H1 (cell line): ENCODE data around the gene RAB38. TPM values are rescaled to one million over a fixed set of nuclear protein-coding genes. Genes with fewer than 3 reads are reported as not detected.

Experiments
- CTCF ChIA-PET: fragments of 300-600 bp; sonication (Branson Sonifier 250); formaldehyde crosslinking; loops from one replicate; lab custom pipeline; 2021; ENCODE audit not compliant: partially characterized antibody; lab: Charles Lee
- POLR2A ChIA-PET: fragments of 300-600 bp; sonication (Branson Sonifier 250); formaldehyde crosslinking; loops from one replicate; lab custom pipeline; 2021; ENCODE audit warnings: inconsistent platforms; ENCODE audit not compliant: partially characterized antibody; lab: Charles Lee
- DNase-seq, 2 experiments: peaks; one replicate each; pipeline versions ENCODE4 v3.0.0 to v3.0.0-alpha.2; 2010 to 2022; ENCODE audit warnings: low spot score in 2 of 2, low read depth in 1 of 2, mixed read lengths in 1 of 2
- FAIRE-seq: peaks from 2 replicates; lab custom pipeline; 2011; peaks lifted over from hg19 to GRCh38; lab: Jason Lieb, UNC
- H2AFZ ChIP-seq: 2 replicates; pipeline ENCODE4 v1.8.1; 2012; ENCODE audit warnings: low read length, inconsistent platforms
- H2AK5ac ChIP-seq: 2 replicates; pipeline ENCODE4 v1.6.1; 2013; ENCODE audit warnings: low read depth, low read length
- H2BK120ac ChIP-seq: replicated peaks from 2 replicates; pipeline ENCODE3; 2013; ENCODE audit warnings: low read depth, low read length, inconsistent platforms
- H2BK12ac ChIP-seq: 2 replicates; pipeline ENCODE4 v1.6.1; 2013; ENCODE audit warnings: low read depth, low read length
- H2BK15ac ChIP-seq: 2 replicates; pipeline ENCODE4 v1.6.1; 2013; ENCODE audit warnings: low read length
- H2BK20ac ChIP-seq: 2 replicates; pipeline ENCODE4 v1.6.1; 2013; ENCODE audit warnings: low read length
- H2BK5ac ChIP-seq: 2 replicates; pipeline ENCODE4 v1.6.1; 2013; ENCODE audit warnings: low read depth, low read length
- H3K14ac ChIP-seq: 2 replicates; pipeline ENCODE4 v1.6.1; 2013; ENCODE audit warnings: inconsistent platforms; ENCODE audit not compliant: insufficient read length
- H3K18ac ChIP-seq: 2 replicates; pipeline ENCODE4 v1.6.1; 2013; ENCODE audit warnings: low read length; ENCODE audit errors: extremely low read depth
- H3K23ac ChIP-seq: 2 replicates; pipeline ENCODE4 v1.6.1; 2013; ENCODE audit warnings: inconsistent platforms; ENCODE audit not compliant: insufficient read length
- H3K23me2 ChIP-seq: 2 replicates; pipeline ENCODE4 v1.6.1; 2013; ENCODE audit warnings: low read depth, low read length
- H3K27ac ChIP-seq: 2 replicates; pipeline ENCODE4 v1.6.1; 2011; ENCODE audit warnings: low read depth, low read length, inconsistent platforms
- H3K27me3 ChIP-seq, 4 experiments: replicated peaks in 1 of 4; 1 replicate in 1 of 4; 2 replicates in 3 of 4; pipeline versions ENCODE4 v1.6.1 to v1.8.1; 2011 to 2013; ENCODE audit warnings: low read length in 3 of 4, mild to moderate bottlenecking in 3 of 4, inconsistent platforms in 2 of 4, mixed read lengths in 2 of 4, moderate library complexity in 1 of 4; ENCODE audit not compliant: control insufficient read depth in 3 of 4, insufficient read depth in 3 of 4; ENCODE audit errors: extremely low read depth in 1 of 4
- H3K36me3 ChIP-seq, 4 experiments: 2 replicates each; pipeline versions ENCODE4 v1.6.1 to v1.8.1; 2011 to 2013; ENCODE audit warnings: mild to moderate bottlenecking in 4 of 4, low read length in 3 of 4, moderate library complexity in 2 of 4, control low read depth in 1 of 4, inconsistent platforms in 1 of 4; ENCODE audit not compliant: insufficient read depth in 4 of 4, control insufficient read depth in 2 of 4
- H3K4ac ChIP-seq: replicated peaks from 2 replicates; pipeline ENCODE3; 2013; ENCODE audit warnings: low read length, low read depth, mixed read lengths, inconsistent platforms; ENCODE audit not compliant: insufficient read length
- H3K4me1 ChIP-seq, 4 experiments: replicated peaks in 1 of 4; 1 replicate in 1 of 4; 2 replicates in 3 of 4; pipeline versions ENCODE4 v1.6.1 to v1.8.1; 2011 to 2013; ENCODE audit warnings: low read length in 3 of 4, inconsistent platforms in 2 of 4, mixed read lengths in 1 of 4; ENCODE audit not compliant: insufficient read depth in 4 of 4, control insufficient read depth in 3 of 4
- H3K4me2 ChIP-seq, 2 experiments: 2 replicates each; pipeline versions ENCODE4 v1.6.1 to v1.8.1; 2011 to 2013; ENCODE audit warnings: low read depth in 2 of 2, low read length in 2 of 2, control low read depth in 1 of 2, inconsistent platforms in 1 of 2, mild to moderate bottlenecking in 1 of 2; ENCODE audit not compliant: insufficient read depth in 1 of 2
- H3K4me3 ChIP-seq, 4 experiments: fragments of 200-600, 300-600 bp in 1 of 4; sonication (generic), shearing (Covaris generic), sonication (Bioruptor Twin) in 1 of 4; 2 replicates each; pipeline versions ENCODE4 v1.5.1 to v1.8.1; 2011 to 2016; ENCODE audit warnings: low read length in 4 of 4, low read depth in 3 of 4, control low read depth in 2 of 4, inconsistent platforms in 2 of 4, mild to moderate bottlenecking in 2 of 4, mixed read lengths in 1 of 4, moderate library complexity in 1 of 4; ENCODE audit not compliant: insufficient read depth in 2 of 4; ENCODE audit errors: extremely low read depth in 1 of 4
- H3K56ac ChIP-seq: replicated peaks from 2 replicates; pipeline ENCODE3; 2013; ENCODE audit warnings: low read depth, mild to moderate bottlenecking, mixed read lengths, low read length, inconsistent platforms; ENCODE audit not compliant: insufficient read length
- H3K79me1 ChIP-seq: 2 replicates; pipeline ENCODE4 v1.6.1; 2013; ENCODE audit warnings: low read depth, low read length, control low read depth
- H3K79me2 ChIP-seq, 2 experiments: 2 replicates each; pipeline versions ENCODE4 v1.6.1 to v1.8.1; 2012 to 2013; ENCODE audit warnings: low read length in 2 of 2, mild to moderate bottlenecking in 2 of 2, inconsistent platforms in 1 of 2; ENCODE audit not compliant: insufficient read depth in 2 of 2, control insufficient read depth in 1 of 2
- H3K9ac ChIP-seq, 4 experiments: replicated peaks in 1 of 4; 1 replicate in 1 of 4; 2 replicates in 3 of 4; pipeline versions ENCODE4 v1.6.1 to v1.8.1; 2011 to 2013; ENCODE audit warnings: low read depth in 3 of 4, low read length in 3 of 4, control low read depth in 2 of 4, mild to moderate bottlenecking in 2 of 4, moderate library complexity in 2 of 4, inconsistent platforms in 1 of 4; ENCODE audit errors: extremely low read depth in 1 of 4
- H3K9me3 ChIP-seq, 2 experiments: 2 replicates each; pipeline versions ENCODE4 v1.6.1 to v1.8.1; 2012 to 2013; ENCODE audit warnings: mild to moderate bottlenecking in 2 of 2, moderate library complexity in 2 of 2, control low read depth in 1 of 2, inconsistent platforms in 1 of 2, low read depth in 1 of 2, low read length in 1 of 2, mixed read lengths in 1 of 2; ENCODE audit not compliant: insufficient read depth in 2 of 2
- H4K20me1 ChIP-seq, 2 experiments: replicated peaks in 1 of 2; 2 replicates each; pipeline versions ENCODE3 to v1.8.1; 2011 to 2013; ENCODE audit warnings: inconsistent platforms in 2 of 2, low read length in 2 of 2, mild to moderate bottlenecking in 1 of 2; ENCODE audit not compliant: insufficient read depth in 2 of 2, control insufficient read depth in 1 of 2
- H4K5ac ChIP-seq: 2 replicates; pipeline ENCODE4 v1.6.1; 2013; ENCODE audit warnings: low read length, low read depth, mixed read lengths, inconsistent platforms; ENCODE audit not compliant: insufficient read length
- H4K8ac ChIP-seq: 2 replicates; pipeline ENCODE4 v1.8.0; 2013; ENCODE audit warnings: mild to moderate bottlenecking, moderate library complexity, low read length, inconsistent platforms; ENCODE audit not compliant: insufficient read depth; ENCODE audit errors: extremely low read depth
- H4K91ac ChIP-seq: replicated peaks from 2 replicates; pipeline ENCODE3; 2013; ENCODE audit warnings: low read length, mixed read lengths, inconsistent platforms; ENCODE audit not compliant: insufficient read length
- EP300 ChIP-seq, 2 experiments: IDR thresholded peaks; 1 replicate in 1 of 2; 2 replicates in 1 of 2; pipeline ENCODE4 v1.6.1; 2011 to 2012; ENCODE audit warnings: low read depth in 2 of 2, low read length in 2 of 2, mild to moderate bottlenecking in 2 of 2, borderline replicate concordance in 1 of 2, inconsistent platforms in 1 of 2, moderate library complexity in 1 of 2
- EZH2 ChIP-seq: fragments of 200-600 bp; sonication (generic); IDR thresholded peaks from 2 replicates; pipeline ENCODE4 v1.7.1; 2012; ENCODE audit warnings: low read depth, mild to moderate bottlenecking, moderate library complexity, low read length, inconsistent platforms; ENCODE audit not compliant: severe bottlenecking
- JUN ChIP-seq: IDR thresholded peaks from 2 replicates; pipeline ENCODE4 v1.6.1; 2011; ENCODE audit warnings: low read depth, mild to moderate bottlenecking, improper control_type of control experiment, low read length
- KDM1A ChIP-seq: fragments of 200-600, 300-600 bp; sonication (generic); IDR thresholded peaks from 2 replicates; pipeline ENCODE4 v1.7.1; 2016; ENCODE audit warnings: mild to moderate bottlenecking, low read length, borderline replicate concordance
- MAFK ChIP-seq: IDR thresholded peaks from 2 replicates; pipeline ENCODE4 v1.6.1; 2012; ENCODE audit warnings: low read depth, mild to moderate bottlenecking, improper control_type of control experiment, low read length
- SP1 ChIP-seq: IDR thresholded peaks from 2 replicates; pipeline ENCODE4 v1.6.1; 2011; ENCODE audit warnings: low read depth, low read length
- TBP ChIP-seq: IDR thresholded peaks from 2 replicates; pipeline ENCODE4 v1.6.1; 2011; ENCODE audit warnings: low read depth, low read length, improper control_type of control experiment
- TEAD4 ChIP-seq: IDR thresholded peaks from 2 replicates; pipeline ENCODE4 v1.6.1; 2012; ENCODE audit warnings: low read depth, low read length, inconsistent platforms, mixed read lengths
- ZNF274 ChIP-seq: IDR thresholded peaks from 2 replicates; pipeline ENCODE4 v1.7.0; 2012; ENCODE audit warnings: low read length, borderline replicate concordance; ENCODE audit errors: extremely low read depth
- WGBS, 2 experiments: shearing (Covaris generic) in 1 of 2; methylation state at CpG; one replicate each; pipeline versions ENCODE4 v1.1.6 to v1.1.7; 2013 to 2015; ENCODE audit warnings: low lambda C conversion rate in 2 of 2, mixed read lengths in 2 of 2, inconsistent platforms in 1 of 2, low coverage in 1 of 2, missing lambda C conversion rate in 1 of 2; ENCODE audit not compliant: insufficient replicate concordance in 2 of 2, insufficient coverage in 1 of 2, insufficient read length in 1 of 2; ENCODE audit errors: extremely low coverage in 1 of 2, missing lambda C conversion rate in 1 of 2; 5-methylcytosine and 5-hydroxymethylcytosine counted together
- polyA plus RNA-seq, 7 experiments: library from polyadenylated mRNA; depleted of rRNA in 3 of 7; stranded (reverse) in 5 of 7; unstranded in 2 of 7; fragments of >200 nt in 5 of 7; fragments of 200-250 nt in 2 of 7; gene quantifications; 1 replicate in 5 of 7; 2 replicates in 1 of 7; 4 replicates in 1 of 7; pipeline versions ENCODE4 v1.2.1 to v1.2.3, GENCODE V29; 2011 to 2013; ENCODE audit warnings: missing spikeins in 2 of 7, mixed read lengths in 2 of 7
- total RNA-seq: library from RNA; stranded (reverse); fragmentation: NEBNext Ultra II Directional; extraction: Animal tissue kit (Norgen Biotek cat#: 25700); gene quantifications from 2 replicates; pipeline ENCODE4 v1.2.1, GENCODE V29; 2021
- TF ChIP-seq, protein P1 (sequence below): IDR thresholded peaks from 2 replicates; pipeline ENCODE4 v1.6.1; 2012; ENCODE audit warnings: inconsistent platforms
- TF ChIP-seq, protein P2 (sequence below): IDR thresholded peaks from 2 replicates; pipeline ENCODE4 v1.6.1; 2012; ENCODE audit warnings: low read length, inconsistent platforms

The RAB38 gene
- total and polyA plus RNA-seq, 2 of the 8 experiments (the other 6 are each of a cell fraction or from before 2014, with no cell fraction given) = 15.4 to 16.5 TPM

- Histone ChIP-seq H3K14ac (no peak overlapping the region), H3K79me2 (no peaks in the 10 kb centered on the region), H3K27ac (no peak overlapping the region), H2BK5ac (no peak overlapping the region), H2AFZ (no peak overlapping the region), H4K20me1 (no peaks in the 10 kb centered on the region), H3K79me1 (no peaks in the 10 kb centered on the region), H2BK20ac (no peak overlapping the region), H3K23ac (no peak overlapping the region), H3K4me3 (no peak overlapping the region), H4K91ac (no peak overlapping the region), H2BK120ac (no peak overlapping the region), H3K9ac (no peak overlapping the region), H3K9me3 (peaks cover 10% of the 10 kb centered on the region in 2 experiments), H3K4me2 (no peak overlapping the region), H3K56ac (no peak overlapping the region), H2BK12ac (no peak overlapping the region), H3K23me2 (no peaks in the 10 kb centered on the region), H4K5ac (no peak overlapping the region), H3K4ac (no peak overlapping the region), H2BK15ac (no peak overlapping the region), H3K18ac (no peak overlapping the region), H3K27me3 (no peaks in the 10 kb centered on the region), H4K8ac (no peak overlapping the region), H3K4me1 (no peaks in the 10 kb centered on the region), H2AK5ac (no peak overlapping the region), H3K36me3 (peaks cover 0 to 3% (median 0%) of the 10 kb centered on the region in 4 experiments; a peak in 1 of 8 replicates)
- ChIA-PET POLR2A (no interaction called here), CTCF (interaction anchor here (0.8 to 1.7 kb wide), 3 partner anchors 14 to 212 kb away, joined by 3 to 4 read pairs (median 3); no protein-coding TSS in a partner anchor)
- FAIRE-seq (no peak), DNase-seq (no peak)
- 90% methylated on average over 27 of the region's 27 CpGs; no CpG with 5 or more reads in 1 of the 2 experiments for WGBS, 2 experiments
- TF ChIP-seq TBP (no peak), KDM1A (no peak), EP300 (IDR thresholded peaks at IDR 0.05; ENCODE audit: borderline replicate concordance in 1 of 2, low read depth in 2 of 2, low read length in 2 of 2) (no peak), EZH2 (no peak), JUN (no peak), ZNF274 (no peak), TEAD4 (no peak), MAFK (no peak), SP1 (no peak)
- TF ChIP-seq, protein P1, sequence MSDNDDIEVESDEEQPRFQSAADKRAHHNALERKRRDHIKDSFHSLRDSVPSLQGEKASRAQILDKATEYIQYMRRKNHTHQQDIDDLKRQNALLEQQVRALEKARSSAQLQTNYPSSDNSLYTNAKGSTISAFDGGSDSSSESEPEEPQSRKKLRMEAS = no peak
- TF ChIP-seq, protein P2, sequence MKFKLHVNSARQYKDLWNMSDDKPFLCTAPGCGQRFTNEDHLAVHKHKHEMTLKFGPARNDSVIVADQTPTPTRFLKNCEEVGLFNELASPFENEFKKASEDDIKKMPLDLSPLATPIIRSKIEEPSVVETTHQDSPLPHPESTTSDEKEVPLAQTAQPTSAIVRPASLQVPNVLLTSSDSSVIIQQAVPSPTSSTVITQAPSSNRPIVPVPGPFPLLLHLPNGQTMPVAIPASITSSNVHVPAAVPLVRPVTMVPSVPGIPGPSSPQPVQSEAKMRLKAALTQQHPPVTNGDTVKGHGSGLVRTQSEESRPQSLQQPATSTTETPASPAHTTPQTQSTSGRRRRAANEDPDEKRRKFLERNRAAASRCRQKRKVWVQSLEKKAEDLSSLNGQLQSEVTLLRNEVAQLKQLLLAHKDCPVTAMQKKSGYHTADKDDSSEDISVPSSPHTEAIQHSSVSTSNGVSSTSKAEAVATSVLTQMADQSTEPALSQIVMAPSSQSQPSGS = no peak
These were observed 106.2 kb downstream of the RAB38 start for GRCh38 chr11:88068848-88069554.
